ENCODE measurements around the gene WDR90. TPM values are rescaled to one million over a fixed set of nuclear protein-coding genes. Genes with fewer than 3 reads are reported as not detected.
A peak's percentile ranks its signal among the peaks of the same experiment; 100 is the strongest.

The WDR90 gene
- polyA plus RNA-seq, 1 donor (not counting 4 experiments of a cell fraction or from before 2014, with no cell fraction given), result 5.9 TPM

GRCh38 chr16:657487-657886, 8.3 kb downstream of the WDR90 start:
- no peak for FAIRE-seq
- TF ChIP-seq, protein P1, sequence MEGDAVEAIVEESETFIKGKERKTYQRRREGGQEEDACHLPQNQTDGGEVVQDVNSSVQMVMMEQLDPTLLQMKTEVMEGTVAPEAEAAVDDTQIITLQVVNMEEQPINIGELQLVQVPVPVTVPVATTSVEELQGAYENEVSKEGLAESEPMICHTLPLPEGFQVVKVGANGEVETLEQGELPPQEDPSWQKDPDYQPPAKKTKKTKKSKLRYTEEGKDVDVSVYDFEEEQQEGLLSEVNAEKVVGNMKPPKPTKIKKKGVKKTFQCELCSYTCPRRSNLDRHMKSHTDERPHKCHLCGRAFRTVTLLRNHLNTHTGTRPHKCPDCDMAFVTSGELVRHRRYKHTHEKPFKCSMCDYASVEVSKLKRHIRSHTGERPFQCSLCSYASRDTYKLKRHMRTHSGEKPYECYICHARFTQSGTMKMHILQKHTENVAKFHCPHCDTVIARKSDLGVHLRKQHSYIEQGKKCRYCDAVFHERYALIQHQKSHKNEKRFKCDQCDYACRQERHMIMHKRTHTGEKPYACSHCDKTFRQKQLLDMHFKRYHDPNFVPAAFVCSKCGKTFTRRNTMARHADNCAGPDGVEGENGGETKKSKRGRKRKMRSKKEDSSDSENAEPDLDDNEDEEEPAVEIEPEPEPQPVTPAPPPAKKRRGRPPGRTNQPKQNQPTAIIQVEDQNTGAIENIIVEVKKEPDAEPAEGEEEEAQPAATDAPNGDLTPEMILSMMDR (optimal IDR thresholded peaks at IDR 0.05 in 1 of 3, IDR thresholded peaks at IDR 0.05 in 1 of 3, conservative IDR thresholded peaks at IDR 0.05 in 1 of 3; ENCODE audit: extremely low read depth in 1 of 3, insufficient read depth in 2 of 3, low read length in 3 of 3), result no peak
- TF ChIP-seq EZH2 (IDR thresholded peaks at IDR 0.05; ENCODE audit: low read length), result no peak
- Histone ChIP-seq H3K9me3 (ENCODE audit: control insufficient read depth, low read depth, low read length) (no peaks in the 10 kb centered on the region), H3K9ac (ENCODE audit: control insufficient read depth, extremely low read depth, insufficient read depth, low read length) (no peak overlapping the region), H3K9me1 (ENCODE audit: control insufficient read depth, extremely low read depth, insufficient read depth, low read length) (no peaks in the 10 kb centered on the region), H3K4me3 (ENCODE audit: control insufficient read depth in 2 of 3, extremely low read depth in 1 of 3, insufficient read depth in 2 of 3, low read depth in 1 of 3, low read length in 3 of 3) (no peak overlapping the region), H3K4me1 (ENCODE audit: control insufficient read depth, extremely low read depth, insufficient read depth, low read length) (no peaks in the 10 kb centered on the region), H3K4me2 (ENCODE audit: control insufficient read depth, extremely low read depth, insufficient read depth, low read depth, low read length) (no peak overlapping the region), H3K27me3 (ENCODE audit: control insufficient read depth, extremely low read depth, insufficient read depth, low read length) (no peaks in the 10 kb centered on the region), H3K27ac (ENCODE audit: control insufficient read depth, insufficient read depth, low read length) (no peak overlapping the region), H2AFZ (ENCODE audit: control insufficient read depth, low read length) (no peak overlapping the region), H3K79me2 (ENCODE audit: control insufficient read depth, insufficient read depth, low read length) (no peaks in the 10 kb centered on the region), H4K20me1 (ENCODE audit: control insufficient read depth, extremely low read depth, insufficient read depth, low read length) (no peaks in the 10 kb centered on the region), H3K36me3 (ENCODE audit: control insufficient read depth in 2 of 2, extremely low read depth in 1 of 2, insufficient read depth in 2 of 2, low read length in 2 of 2) (peaks cover under 1 to 4% of the 10 kb centered on the region in 2 experiments)
- dilution Hi-C loops (cut with MboI; ENCODE audit: extremely low pct_ligation_motif_present, low sequenced_read_pairs), result no loop called here
- no peak for DNase-seq (ENCODE audit: low read depth, low spot score)

GRCh38 chr16:658679-659571, 9.8 kb downstream of the WDR90 start:
- H3K27ac ChIP-seq (ENCODE audit: control insufficient read depth, insufficient read depth, low read length), result no peak overlapping the region
- no peaks in the 10 kb centered on the region for H3K4me1 ChIP-seq (ENCODE audit: control insufficient read depth, extremely low read depth, insufficient read depth, low read length)
- no peaks in the 10 kb centered on the region for H3K9me1 ChIP-seq (ENCODE audit: control insufficient read depth, extremely low read depth, insufficient read depth, low read length)
- DNase-seq (ENCODE audit: low read depth, low spot score), result no peak
- no peak overlapping the region for H3K4me3 ChIP-seq (ENCODE audit: control insufficient read depth in 2 of 3, extremely low read depth in 1 of 3, insufficient read depth in 2 of 3, low read depth in 1 of 3, low read length in 3 of 3)
- H3K9ac ChIP-seq (ENCODE audit: control insufficient read depth, extremely low read depth, insufficient read depth, low read length), result no peak overlapping the region
- no peaks in the 10 kb centered on the region for H3K9me3 ChIP-seq (ENCODE audit: control insufficient read depth, low read depth, low read length)
- H3K4me2 ChIP-seq (ENCODE audit: control insufficient read depth, extremely low read depth, insufficient read depth, low read depth, low read length), result no peak overlapping the region
- H2AFZ ChIP-seq (ENCODE audit: control insufficient read depth, low read length), result no peak overlapping the region
- H3K79me2 ChIP-seq (ENCODE audit: control insufficient read depth, insufficient read depth, low read length), result no peaks in the 10 kb centered on the region
- H3K36me3 ChIP-seq (ENCODE audit: control insufficient read depth in 2 of 2, extremely low read depth in 1 of 2, insufficient read depth in 2 of 2, low read length in 2 of 2), result no peaks in the 10 kb centered on the region
- no peak for FAIRE-seq
- no peaks in the 10 kb centered on the region for H4K20me1 ChIP-seq (ENCODE audit: control insufficient read depth, extremely low read depth, insufficient read depth, low read length)
- TF ChIP-seq, protein P1 (optimal IDR thresholded peaks at IDR 0.05 in 1 of 3, IDR thresholded peaks at IDR 0.05 in 1 of 3, conservative IDR thresholded peaks at IDR 0.05 in 1 of 3; ENCODE audit: extremely low read depth in 1 of 3, insufficient read depth in 2 of 3, low read length in 3 of 3), result peak in 2 of 3 experiments; percentile 6 to 26
- no peak for TF ChIP-seq EZH2 (IDR thresholded peaks at IDR 0.05; ENCODE audit: low read length)
- dilution Hi-C loops (cut with MboI; ENCODE audit: extremely low pct_ligation_motif_present, low sequenced_read_pairs), result no loop called here
- H3K27me3 ChIP-seq (ENCODE audit: control insufficient read depth, extremely low read depth, insufficient read depth, low read length), result no peaks in the 10 kb centered on the region

Measured in keratinocyte (primary cell).